Heart right ventricle (tissue), 16 donors: ENCODE data around the gene SIAH2. TPM values are rescaled to one million over a fixed set of nuclear protein-coding genes. Genes with fewer than 3 reads are reported as not detected.

Experiments used
- ATAC-seq, 8 donors: fragments of 200-7000 bp; cut with Tn5 transposase; one replicate each; pipeline ENCODE4 v1.9.1; 2020; ENCODE audit warnings: mild to moderate bottlenecking in 8 of 8, moderate library complexity in 8 of 8, moderate number of reproducible peaks in 1 of 8
- DNase-seq, 2 donors: peaks; one replicate each; pipeline ENCODE4 v3.0.0-alpha.2; 2020
- H3K27ac ChIP-seq, 10 donors: fragments of 200-600 bp; sonication (generic) in 2 of 10; one replicate each; pipeline versions ENCODE4 v1.5.0 to v1.8.0; 2020 to 2022; ENCODE audit warnings: mild to moderate bottlenecking in 3 of 10
- H3K27me3 ChIP-seq, 7 donors: fragments of 200-600 bp; one replicate each; pipeline ENCODE4 v1.8.0; 2021 to 2022; ENCODE audit warnings: mild to moderate bottlenecking in 2 of 7
- H3K36me3 ChIP-seq, 9 donors: fragments of 200-600 bp; sonication (generic) in 1 of 9; one replicate each; pipeline versions ENCODE4 v1.5.0 to v1.8.0; 2020 to 2022; ENCODE audit warnings: mild to moderate bottlenecking in 2 of 9
- H3K4me1 ChIP-seq, 9 donors: fragments of 200-600 bp; sonication (generic) in 1 of 9; one replicate each; pipeline versions ENCODE4 v1.5.0 to v1.8.0; 2020 to 2022; ENCODE audit warnings: mild to moderate bottlenecking in 4 of 9
- H3K4me3 ChIP-seq, 10 donors: fragments of 200-600 bp; sonication (generic) in 2 of 10; one replicate each; pipeline versions ENCODE4 v1.5.0 to v1.8.0; 2020 to 2022; ENCODE audit warnings: mild to moderate bottlenecking in 7 of 10, moderate library complexity in 2 of 10
- H3K9me3 ChIP-seq, 11 donors: fragments of 200-600 bp in 10 of 11; sonication (generic) in 2 of 11; one replicate each; pipeline versions ENCODE4 v1.5.0 to v1.8.0; 2013 to 2022; ENCODE audit warnings: mild to moderate bottlenecking in 2 of 11, control low read depth in 1 of 11, moderate library complexity in 1 of 11
- CTCF ChIP-seq, 9 donors: fragments of 200-600 bp; sonication (generic) in 2 of 9; IDR thresholded peaks; one replicate each; pipeline versions ENCODE4 v1.5.0 to v1.8.0; 2021 to 2022; ENCODE audit warnings: antibody characterized with exemption in 9 of 9, mild to moderate bottlenecking in 5 of 9, moderate library complexity in 1 of 9
- WGBS, 2 donors: extraction: QIAGEN DNeasy Blood & Tissue Kit; methylation state at CpG; one replicate each; pipeline ENCODE4 v1.1.7; 2013; ENCODE audit warnings: inconsistent platforms in 1 of 2; 5-methylcytosine and 5-hydroxymethylcytosine counted together
- intact Hi-C, 10 donors: fragments of 100-400 bp; cut with DNase I; formaldehyde crosslinking; loops; one replicate each; pipeline versions ENCODE4 v1.11.1 to v1.14.2; 2022
- polyA plus RNA-seq, 2 donors: library from polyadenylated mRNA; stranded (reverse); fragments of 200-250 nt; gene quantifications; one replicate each; pipeline ENCODE4 v1.2.3, GENCODE V29; 2013
- total RNA-seq, 10 donors: library from RNA; stranded (reverse); fragmentation: NEBNext Ultra II Directional in 3 of 10; extraction: Animal tissue kit (Norgen Biotek cat#: 25700) in 3 of 10; gene quantifications; one replicate each; pipeline versions ENCODE4 v1.2.1 to v1.2.4, GENCODE V29; 2021 to 2023
- donor health status: Arrhythmogenic right ventricular cardiomyopathy.
- donor health status: ischemic (EF 13 %, LVEDD 7.1; RV severe dilation, severe dysfunction).
- donor health status: healthy with polysubstance abuse.
- donor health status: DM: no; HTN: yes; CAD: no.
- donor health status: DM: no; HTN: no; CAD: no.
- donor health status: ischemic (EF 25% LVEDD 6.9; RV normal size, moderate dysfunction).
- donor health status: ischemic (EF 25% LVEDD 5.7; RV mildly dilated, moderate dysfunction).
- donor health status: healthy.
- donor health status: DM: yes; HTN: yes; CAD: no.
- donor health status: Ischemic cardiomyopathy.
- donor health status: ischemic (EF 35%, LVEDD 5.7; RV mildly dilated, moderate dysfunction).
- donor health status: nonischemic (EF 11% LVEDD 7.7; RV severe dilation, severe dysfunction).
- donor health status: DM: yes; HTN: yes; CAD: no.
- donor health status: PGD.
- donor health status: ischemic (EF 29% LVEDD 5.4; RV normal size, mild dysfunction).
- donor health status: nonischemic (EF 23%, LVEDD 6.1; RV moderate dilation, normal function).

SIAH2 gene
- total and polyA plus RNA-seq, 12 donors, result 6.1 to 30.7 (median 20.2) TPM

- H3K27me3 ChIP-seq, result no peaks in the 10 kb centered on the region
- DNase-seq (no peak), ATAC-seq (no peak)
- no peaks in the 10 kb centered on the region for H3K36me3 ChIP-seq
- H3K4me3 ChIP-seq, result no peak overlapping the region
- intact Hi-C loops, result loop anchor here (2.0 to 10.0 kb wide), 10 partner anchors 38 to 423 kb away; partner anchors contain the start of genes SIAH2 (in 3 of the 10) and MED12L (in 1 of the 10)
- peaks cover 1 to 15% (median 9%) of the 10 kb centered on the region in 9 donors for H3K4me1 ChIP-seq
- no peaks in the 10 kb centered on the region for H3K9me3 ChIP-seq
- 72 to 78% methylated on average over 6 of the region's 6 CpGs for WGBS, 2 donors
- H3K27ac ChIP-seq, result no peak overlapping the region
- TF ChIP-seq CTCF (IDR thresholded peaks at IDR 0.05), result no peak
Measured at GRCh38 chr3:150723946-150724345, 39.0 kb downstream of the SIAH2 start.

GRCh38 chr3:150722267-150722666 is 40.7 kb downstream of the SIAH2 start:
- intact Hi-C loops, result loop anchor here (2.0 to 10.0 kb wide), 10 partner anchors 40 to 425 kb away; partner anchors contain the start of genes SIAH2 (in 3 of the 10) and MED12L (in 1 of the 10)
- H3K36me3 ChIP-seq, result no peaks in the 10 kb centered on the region
- no peaks in the 10 kb centered on the region for H3K9me3 ChIP-seq
- H3K4me1 ChIP-seq, result peaks cover 0 to 8% (median 4%) of the 10 kb centered on the region in 9 donors
- no peak overlapping the region for H3K27ac ChIP-seq
- DNase-seq (no peak), ATAC-seq (no peak)
- H3K4me3 ChIP-seq, result no peak overlapping the region
- TF ChIP-seq CTCF (IDR thresholded peaks at IDR 0.05), result no peak
- WGBS, 2 donors, result 94 to 97% methylated on average over 3 of the region's 3 CpGs
- no peaks in the 10 kb centered on the region for H3K27me3 ChIP-seq

GRCh38 chr3:150721285-150722130 is 41.5 kb downstream of the SIAH2 start:
- DNase-seq (no peak), ATAC-seq (peak in 7 of 8 donors; percentile 51 to 79 (median 73))
- Histone ChIP-seq H3K4me3 (no peak overlapping the region), H3K36me3 (no peaks in the 10 kb centered on the region), H3K4me1 (peaks cover 0 to 8% (median 4%) of the 10 kb centered on the region in 9 donors), H3K27me3 (no peaks in the 10 kb centered on the region), H3K9me3 (peaks cover 0 to 3% (median 0%) of the 10 kb centered on the region in 11 donors), H3K27ac (no peak overlapping the region)
- TF ChIP-seq CTCF (IDR thresholded peaks at IDR 0.05), result peak; percentile 75 to 87 (median 83)
- intact Hi-C loops, result loop anchor here (1.0 to 10.0 kb wide), 17 partner anchors 41 to 426 kb away; partner anchors contain the start of genes SIAH2 (in 3 of the 10) and MED12L (in 1 of the 10)
- WGBS, 2 donors, result 16% methylated on average over 13 of the region's 13 CpGs

GRCh38 chr3:150720444-150720843 is 42.5 kb downstream of the SIAH2 start:
- Histone ChIP-seq H3K4me3 (no peak overlapping the region), H3K27me3 (no peaks in the 10 kb centered on the region), H3K27ac (no peak overlapping the region), H3K36me3 (no peaks in the 10 kb centered on the region), H3K9me3 (peaks cover 0 to 13% (median 0%) of the 10 kb centered on the region in 11 donors), H3K4me1 (peaks cover 0 to 8% (median 4%) of the 10 kb centered on the region in 9 donors)
- DNase-seq, result no peak
- WGBS, 2 donors, result 78 to 83% methylated on average over 3 of the region's 3 CpGs
- ATAC-seq, result no peak
- TF ChIP-seq CTCF (IDR thresholded peaks at IDR 0.05), result no peak
- intact Hi-C loops, result loop anchor here (2.0 to 10.0 kb wide), 14 partner anchors 42 to 427 kb away; partner anchors contain the start of genes SIAH2 (in 3 of the 10) and MED12L (in 1 of the 10)
